ENCODE results near the gene RRAS2. TPM values are rescaled to one million over a fixed set of nuclear protein-coding genes. Genes with fewer than 3 reads are reported as not detected.

Gene RRAS2
- total RNA-seq, 1 donor from 2014 or later = 45.3 TPM

- intact Hi-C loops (cut with micrococcal nuclease) = no loop called here
- no peaks in the 10 kb centered on the region for H3K9me3 ChIP-seq (replicated peaks)
- no peak overlapping the region for H3K27ac ChIP-seq (replicated peaks)
- no peak overlapping the region for H3K4me3 ChIP-seq
- TF ChIP-seq, protein P1, sequence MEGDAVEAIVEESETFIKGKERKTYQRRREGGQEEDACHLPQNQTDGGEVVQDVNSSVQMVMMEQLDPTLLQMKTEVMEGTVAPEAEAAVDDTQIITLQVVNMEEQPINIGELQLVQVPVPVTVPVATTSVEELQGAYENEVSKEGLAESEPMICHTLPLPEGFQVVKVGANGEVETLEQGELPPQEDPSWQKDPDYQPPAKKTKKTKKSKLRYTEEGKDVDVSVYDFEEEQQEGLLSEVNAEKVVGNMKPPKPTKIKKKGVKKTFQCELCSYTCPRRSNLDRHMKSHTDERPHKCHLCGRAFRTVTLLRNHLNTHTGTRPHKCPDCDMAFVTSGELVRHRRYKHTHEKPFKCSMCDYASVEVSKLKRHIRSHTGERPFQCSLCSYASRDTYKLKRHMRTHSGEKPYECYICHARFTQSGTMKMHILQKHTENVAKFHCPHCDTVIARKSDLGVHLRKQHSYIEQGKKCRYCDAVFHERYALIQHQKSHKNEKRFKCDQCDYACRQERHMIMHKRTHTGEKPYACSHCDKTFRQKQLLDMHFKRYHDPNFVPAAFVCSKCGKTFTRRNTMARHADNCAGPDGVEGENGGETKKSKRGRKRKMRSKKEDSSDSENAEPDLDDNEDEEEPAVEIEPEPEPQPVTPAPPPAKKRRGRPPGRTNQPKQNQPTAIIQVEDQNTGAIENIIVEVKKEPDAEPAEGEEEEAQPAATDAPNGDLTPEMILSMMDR (IDR thresholded peaks at IDR 0.05; ENCODE audit: borderline replicate concordance) = no peak
- no peaks in the 10 kb centered on the region for H3K36me3 ChIP-seq
- no peaks in the 10 kb centered on the region for H3K27me3 ChIP-seq (ENCODE audit: low read depth)
- no peak for DNase-seq
- no peaks in the 10 kb centered on the region for H3K4me1 ChIP-seq
These were observed 89.0 kb downstream of the RRAS2 start for GRCh38 chr11:14269692-14270573.

DNA sequence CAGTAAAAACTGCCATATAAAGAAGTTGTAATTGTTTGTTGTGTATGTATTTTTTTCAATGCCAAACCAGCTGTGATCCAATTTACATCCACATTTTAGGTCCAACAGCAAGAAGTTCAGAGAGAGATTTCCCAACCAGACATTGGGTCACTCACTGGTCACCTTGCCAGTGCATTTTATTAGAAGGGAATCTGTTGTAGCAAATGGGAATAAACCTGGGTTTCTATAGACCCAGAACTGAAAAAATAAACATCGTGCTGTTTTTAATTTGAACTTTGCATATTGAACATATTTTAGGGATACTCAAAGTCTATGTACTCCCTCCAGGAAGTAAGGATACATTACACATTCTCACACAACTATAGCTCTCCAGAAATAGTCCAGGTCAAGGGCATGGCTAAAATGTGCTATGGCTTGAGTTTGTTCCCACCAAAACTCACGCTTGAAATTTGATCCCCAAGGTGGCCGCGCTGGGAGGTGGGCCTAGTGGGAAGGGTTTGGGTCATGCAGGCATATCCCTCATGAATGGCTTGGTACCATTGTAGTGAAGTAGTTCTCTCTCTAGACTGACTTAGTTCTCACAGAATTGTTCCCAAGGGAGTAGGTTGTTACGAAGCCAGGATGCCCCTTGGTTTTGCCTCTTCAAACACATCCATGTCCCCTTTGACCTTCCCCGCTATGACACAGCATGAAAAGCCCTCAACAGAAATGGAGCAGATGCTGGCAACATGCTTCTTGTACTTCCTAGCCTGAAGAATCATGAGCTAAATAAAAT lies 90.9 kb downstream of the RRAS2 start:
- intact Hi-C loops (cut with micrococcal nuclease) = no loop called here
- no peaks in the 10 kb centered on the region for H3K27me3 ChIP-seq (ENCODE audit: low read depth)

DNA sequence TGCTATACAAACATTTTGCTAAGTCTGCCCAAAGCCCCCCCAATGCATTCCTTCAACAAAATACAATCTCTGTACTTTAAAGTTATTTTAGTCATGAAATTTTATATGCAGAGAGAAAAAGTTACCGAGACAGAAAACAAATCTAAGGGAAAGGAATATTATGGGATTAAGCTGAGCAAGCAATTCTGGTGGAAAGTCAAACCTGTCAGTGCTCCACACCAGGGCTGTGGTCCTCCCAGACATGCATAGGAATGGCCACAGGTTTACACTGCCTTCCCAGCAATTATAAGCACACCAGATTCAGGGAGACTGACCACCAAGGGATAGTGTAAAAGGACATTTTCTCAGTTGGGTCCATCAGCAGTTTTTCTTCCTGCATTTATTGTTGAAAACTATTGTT lies 92.4 kb downstream of the RRAS2 start:
- TF ChIP-seq, protein P1 (IDR thresholded peaks at IDR 0.05; ENCODE audit: borderline replicate concordance) = no peak
- Histone ChIP-seq H3K27me3 (ENCODE audit: low read depth) (no peaks in the 10 kb centered on the region), H3K9me3 (replicated peaks) (no peaks in the 10 kb centered on the region), H3K27ac (replicated peaks) (no peak overlapping the region), H3K36me3 (no peaks in the 10 kb centered on the region), H3K4me3 (no peak overlapping the region), H3K4me1 (no peaks in the 10 kb centered on the region)
- intact Hi-C loops (cut with micrococcal nuclease) = no loop called here
- DNase-seq = no peak

More for the DNA sequence above, 90.9 kb downstream of the RRAS2 start:
- TF ChIP-seq, protein P1 (IDR thresholded peaks at IDR 0.05; ENCODE audit: borderline replicate concordance) = no peak
- Histone ChIP-seq H3K4me1 (no peaks in the 10 kb centered on the region), H3K27ac (replicated peaks) (no peak overlapping the region), H3K9me3 (replicated peaks) (no peaks in the 10 kb centered on the region), H3K36me3 (no peaks in the 10 kb centered on the region), H3K4me3 (no peak overlapping the region)
- no peak for DNase-seq

DNA sequence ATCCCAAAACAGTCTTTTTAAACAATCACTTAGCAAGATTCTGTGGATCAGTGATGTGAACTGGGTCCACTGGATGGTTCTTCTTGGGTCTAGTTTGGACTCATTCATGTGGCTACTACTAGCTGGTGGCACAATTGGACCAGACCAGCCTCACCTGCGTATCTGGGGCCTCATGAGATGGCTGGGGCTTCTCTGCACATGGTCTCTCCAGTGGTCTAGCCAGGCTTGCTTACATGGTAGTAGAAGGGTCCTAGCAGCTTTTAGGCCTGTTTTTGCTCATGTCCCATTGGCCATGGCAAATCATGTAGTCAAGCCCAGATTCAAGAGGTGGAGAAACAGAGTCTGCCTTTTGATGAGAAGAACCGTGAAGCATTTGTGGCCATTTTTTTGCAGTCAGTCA lies 94.0 kb downstream of the RRAS2 start:
- Histone ChIP-seq H3K4me1 (no peaks in the 10 kb centered on the region), H3K9me3 (replicated peaks) (no peaks in the 10 kb centered on the region), H3K27ac (replicated peaks) (no peak overlapping the region), H3K36me3 (no peaks in the 10 kb centered on the region), H3K27me3 (ENCODE audit: low read depth) (no peaks in the 10 kb centered on the region), H3K4me3 (no peak overlapping the region)
- TF ChIP-seq, protein P1 (IDR thresholded peaks at IDR 0.05; ENCODE audit: borderline replicate concordance) = no peak
- no peak for DNase-seq
- intact Hi-C loops (cut with micrococcal nuclease) = no loop called here

GRCh38 chr11:14262271-14262846 lies 96.6 kb downstream of the RRAS2 start:
- TF ChIP-seq, protein P1 (IDR thresholded peaks at IDR 0.05; ENCODE audit: borderline replicate concordance) = no peak
- Histone ChIP-seq H3K27ac (replicated peaks) (no peak overlapping the region), H3K4me1 (no peaks in the 10 kb centered on the region), H3K9me3 (replicated peaks) (no peaks in the 10 kb centered on the region), H3K27me3 (ENCODE audit: low read depth) (peaks cover 6% of the 10 kb centered on the region), H3K4me3 (no peak overlapping the region), H3K36me3 (no peaks in the 10 kb centered on the region)
- intact Hi-C loops (cut with micrococcal nuclease) = no loop called here
- no peak for DNase-seq
